ENCODE data around the gene POLK. TPM values are rescaled to one million over a fixed set of nuclear protein-coding genes. Genes with fewer than 3 reads are reported as not detected.
A peak's percentile ranks its signal among the peaks of the same experiment; 100 is the strongest.

Gene POLK
- total and polyA plus RNA-seq, 2 experiments from 2014 or later, result 10.0 to 11.7 TPM

DNA sequence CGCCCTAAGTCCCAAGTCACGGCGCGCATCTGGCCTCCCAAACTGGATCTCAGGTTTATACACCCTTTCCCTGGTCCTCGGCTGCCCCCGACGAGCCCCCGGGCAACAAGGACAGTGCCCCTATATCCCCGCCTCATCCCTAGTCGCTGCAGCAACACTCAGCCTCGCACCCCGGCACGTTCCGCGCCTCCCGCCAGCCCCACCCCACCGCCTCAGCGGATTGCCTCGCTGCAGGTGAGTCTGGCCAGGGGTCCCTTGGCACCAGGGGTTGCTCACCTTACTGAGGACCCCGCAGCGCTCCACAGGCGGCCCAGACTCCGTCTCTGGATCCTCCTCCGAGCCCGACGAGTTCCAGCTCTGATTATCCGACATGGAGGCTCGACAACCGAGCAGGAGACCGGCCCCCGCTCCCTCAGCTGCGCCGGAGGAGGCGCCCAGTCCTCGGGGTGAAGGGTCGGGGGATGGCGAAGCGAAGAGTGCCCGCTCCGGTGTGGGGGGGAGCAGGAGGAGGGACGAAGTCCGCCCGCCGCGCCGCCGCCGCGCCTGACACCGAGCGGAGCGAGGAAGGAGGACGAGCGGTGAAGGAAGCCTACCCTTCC is 756 bp upstream of the POLK start:
- peak in 1 of 2 donors; percentile 67 for DNase-seq (ENCODE audit: low read depth in 1 of 2, low spot score in 1 of 2)
- TF ChIP-seq, protein P1, sequence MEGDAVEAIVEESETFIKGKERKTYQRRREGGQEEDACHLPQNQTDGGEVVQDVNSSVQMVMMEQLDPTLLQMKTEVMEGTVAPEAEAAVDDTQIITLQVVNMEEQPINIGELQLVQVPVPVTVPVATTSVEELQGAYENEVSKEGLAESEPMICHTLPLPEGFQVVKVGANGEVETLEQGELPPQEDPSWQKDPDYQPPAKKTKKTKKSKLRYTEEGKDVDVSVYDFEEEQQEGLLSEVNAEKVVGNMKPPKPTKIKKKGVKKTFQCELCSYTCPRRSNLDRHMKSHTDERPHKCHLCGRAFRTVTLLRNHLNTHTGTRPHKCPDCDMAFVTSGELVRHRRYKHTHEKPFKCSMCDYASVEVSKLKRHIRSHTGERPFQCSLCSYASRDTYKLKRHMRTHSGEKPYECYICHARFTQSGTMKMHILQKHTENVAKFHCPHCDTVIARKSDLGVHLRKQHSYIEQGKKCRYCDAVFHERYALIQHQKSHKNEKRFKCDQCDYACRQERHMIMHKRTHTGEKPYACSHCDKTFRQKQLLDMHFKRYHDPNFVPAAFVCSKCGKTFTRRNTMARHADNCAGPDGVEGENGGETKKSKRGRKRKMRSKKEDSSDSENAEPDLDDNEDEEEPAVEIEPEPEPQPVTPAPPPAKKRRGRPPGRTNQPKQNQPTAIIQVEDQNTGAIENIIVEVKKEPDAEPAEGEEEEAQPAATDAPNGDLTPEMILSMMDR (IDR thresholded peaks at IDR 0.05; ENCODE audit: low read depth, low read length), result no peak
- H3K4me1 ChIP-seq (ENCODE audit: low read depth), result peaks cover 10% of the 10 kb centered on the region
- peak overlapping the region; percentile 83 for H3K27ac ChIP-seq
- H3K36me3 ChIP-seq, result no peaks in the 10 kb centered on the region
- H3K4me3 ChIP-seq, result peak overlapping the region; percentile 59
- H3K9me3 ChIP-seq (ENCODE audit: low read depth), result no peaks in the 10 kb centered on the region
- no peaks in the 10 kb centered on the region for H3K27me3 ChIP-seq

DNA sequence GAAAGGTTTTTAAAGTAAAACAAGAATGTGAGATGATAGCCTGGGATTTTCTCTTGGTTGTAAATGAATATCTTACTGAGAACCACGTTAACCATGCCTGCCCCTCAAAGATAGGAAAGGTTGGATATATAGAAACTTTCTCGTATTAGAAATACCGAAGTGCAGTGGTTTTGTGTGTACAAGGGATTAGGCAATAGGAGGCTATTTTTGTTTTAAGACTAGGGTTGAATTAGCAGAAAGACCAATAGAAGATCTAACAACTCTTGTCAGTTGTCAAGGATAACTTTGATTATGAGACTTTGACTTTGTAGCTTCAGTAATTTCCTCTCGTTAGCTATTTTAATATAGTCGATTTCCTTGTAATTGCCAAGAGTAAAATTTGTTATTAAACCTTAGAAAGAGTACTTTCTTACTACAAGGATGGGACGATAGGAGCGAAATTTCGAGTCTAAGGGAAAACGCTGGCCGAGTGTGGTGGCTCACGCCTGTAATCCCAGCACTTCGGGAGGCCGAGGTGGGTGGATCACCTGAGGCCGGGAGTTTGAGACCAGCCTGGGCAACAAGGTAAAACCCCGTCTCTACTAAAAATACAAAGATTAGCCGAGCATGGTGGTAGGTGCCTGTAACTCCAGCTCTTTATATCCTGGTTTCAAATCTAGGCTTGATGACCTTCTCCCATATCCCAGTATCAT is 838 bp downstream of the POLK start:
- no peaks in the 10 kb centered on the region for H3K27me3 ChIP-seq
- H3K9me3 ChIP-seq (ENCODE audit: low read depth), result no peaks in the 10 kb centered on the region
- H3K27ac ChIP-seq, result peak overlapping the region; percentile 45
- H3K36me3 ChIP-seq, result no peaks in the 10 kb centered on the region
- H3K4me3 ChIP-seq, result peak overlapping the region; percentile 59
- TF ChIP-seq, protein P1 (IDR thresholded peaks at IDR 0.05; ENCODE audit: low read depth, low read length), result no peak
- DNase-seq (ENCODE audit: low read depth in 1 of 2, low spot score in 1 of 2), result peak in 1 of 2 donors; percentile 33
- H3K4me1 ChIP-seq (ENCODE audit: low read depth), result peaks cover 10% of the 10 kb centered on the region

DNA sequence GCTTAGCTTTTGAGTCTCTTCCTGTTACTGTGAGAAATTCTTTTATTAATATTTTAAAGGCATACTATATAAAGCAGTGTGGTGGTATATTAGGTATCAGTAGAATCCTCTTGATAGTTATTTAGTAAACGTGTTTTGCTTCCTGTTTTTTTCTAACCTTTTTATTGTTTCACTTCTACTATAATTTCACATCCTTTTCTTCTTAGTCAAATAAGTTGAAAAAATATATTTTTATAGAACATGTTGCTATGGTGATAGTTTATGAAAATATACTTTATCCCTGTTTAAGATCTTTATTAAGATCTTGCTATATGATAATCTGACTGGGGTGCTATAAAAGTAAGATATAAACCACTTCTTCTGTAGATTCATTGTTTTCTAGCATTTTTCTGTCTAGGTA is 2.1 kb downstream of the POLK start:
- Histone ChIP-seq H3K27ac (no peak overlapping the region), H3K9me3 (ENCODE audit: low read depth) (no peaks in the 10 kb centered on the region), H3K36me3 (no peaks in the 10 kb centered on the region), H3K4me1 (ENCODE audit: low read depth) (peaks cover 10% of the 10 kb centered on the region), H3K4me3 (no peak overlapping the region), H3K27me3 (no peaks in the 10 kb centered on the region)
- no peak for DNase-seq (ENCODE audit: low read depth in 1 of 2, low spot score in 1 of 2)
- TF ChIP-seq, protein P1 (IDR thresholded peaks at IDR 0.05; ENCODE audit: low read depth, low read length), result no peak

DNA sequence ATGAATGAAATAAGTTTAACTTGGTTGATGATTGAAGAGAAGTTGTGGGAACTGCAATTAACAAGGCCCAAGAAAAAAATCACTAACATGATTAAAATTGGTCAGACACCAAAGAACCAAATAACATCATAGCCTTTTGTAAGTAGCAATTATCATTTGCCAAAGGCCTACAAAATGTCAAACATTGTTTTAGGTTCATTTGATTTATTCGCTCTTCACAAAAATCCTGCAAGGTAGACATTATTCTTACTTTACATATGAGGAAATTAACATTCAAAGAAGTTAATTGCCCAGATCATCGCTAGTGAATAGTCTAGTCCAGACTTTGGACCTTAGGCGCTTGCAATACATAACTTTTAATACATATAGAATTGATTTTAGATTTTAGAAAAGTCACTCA is 2.6 kb downstream of the POLK start:
- H3K27me3 ChIP-seq, result no peaks in the 10 kb centered on the region
- no peak for DNase-seq (ENCODE audit: low read depth in 1 of 2, low spot score in 1 of 2)
- H3K36me3 ChIP-seq, result no peaks in the 10 kb centered on the region
- H3K4me3 ChIP-seq, result no peak overlapping the region
- no peaks in the 10 kb centered on the region for H3K9me3 ChIP-seq (ENCODE audit: low read depth)
- TF ChIP-seq, protein P1 (IDR thresholded peaks at IDR 0.05; ENCODE audit: low read depth, low read length), result no peak
- H3K27ac ChIP-seq, result no peak overlapping the region
- H3K4me1 ChIP-seq (ENCODE audit: low read depth), result peaks cover 10% of the 10 kb centered on the region

DNA sequence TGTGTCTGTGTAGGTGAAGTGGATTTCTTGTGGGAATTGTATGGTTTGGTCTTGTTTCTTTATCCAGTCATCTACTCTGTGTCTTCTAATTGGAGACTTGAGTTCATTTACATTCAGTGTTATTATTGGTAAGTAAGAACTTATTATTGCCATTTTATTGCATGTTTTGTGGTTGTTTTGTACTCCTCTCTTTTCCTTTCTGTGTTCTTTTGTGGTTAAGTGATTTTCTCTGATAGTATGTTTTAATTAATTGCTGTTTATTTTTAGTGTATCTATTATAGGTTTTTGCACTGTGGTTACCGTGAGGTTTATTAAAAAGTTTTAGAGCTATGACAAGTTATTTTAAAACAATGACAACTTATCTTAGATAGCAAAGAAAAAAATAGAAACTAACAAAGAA is 8.1 kb downstream of the POLK start:
- H3K27ac ChIP-seq, result no peak overlapping the region

More for the DNA sequence above, 8.1 kb downstream of the POLK start:
- Histone ChIP-seq H3K9me3 (ENCODE audit: low read depth) (peaks cover 2% of the 10 kb centered on the region), H3K4me1 (ENCODE audit: low read depth) (no peaks in the 10 kb centered on the region), H3K36me3 (no peaks in the 10 kb centered on the region), H3K27me3 (no peaks in the 10 kb centered on the region), H3K4me3 (no peak overlapping the region)
- TF ChIP-seq, protein P1 (IDR thresholded peaks at IDR 0.05; ENCODE audit: low read depth, low read length), result no peak
- DNase-seq (ENCODE audit: low read depth in 1 of 2, low spot score in 1 of 2), result no peak

Measured in cardiac muscle cell (in vitro differentiated cells and primary cell).